ENCODE data around the gene HES7. TPM values are rescaled to one million over a fixed set of nuclear protein-coding genes. Genes with fewer than 3 reads are reported as not detected.

HES7 gene
- total and polyA plus RNA-seq, 9 of the 15 experiments (the other 6 are each of a cell fraction or from before 2014, with no cell fraction given) = 0.03 to 1.7 (median 0.14) TPM; not detected in 1

DNA sequence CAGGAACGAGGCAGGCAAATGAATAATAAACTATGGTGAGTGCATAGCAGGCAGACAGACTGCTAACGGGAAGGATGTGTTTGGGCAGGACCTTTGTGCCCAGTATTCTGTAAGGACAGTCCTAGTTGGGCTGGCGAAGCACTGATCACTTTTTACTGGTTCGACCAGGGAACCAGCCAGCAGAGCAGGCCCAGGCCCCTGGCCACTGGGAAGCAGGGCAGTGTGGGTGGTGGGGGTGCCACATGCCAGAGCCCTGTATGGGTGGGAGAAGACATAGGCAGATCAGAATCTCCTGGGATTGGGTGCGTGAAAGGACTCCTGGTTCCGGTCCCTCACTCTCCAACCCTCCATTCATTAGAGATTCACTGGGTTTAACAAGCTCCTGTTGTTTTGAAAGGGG is 42.8 kb upstream of the HES7 start:
- Histone ChIP-seq H3K9me1 (ENCODE audit: control insufficient read depth, insufficient read depth, low read length) (peaks cover 2% of the 10 kb centered on the region), H3K79me2 (ENCODE audit: control insufficient read depth, insufficient read depth, low read length) (peaks cover 10% of the 10 kb centered on the region), H3K4me3 (no peak overlapping the region), H3K27ac (ENCODE audit: extremely low read depth, low read depth, low read length) (no peak overlapping the region), H4K20me1 (replicated peaks; ENCODE audit: control insufficient read depth, insufficient read depth, low read length) (0 out of 2 replicates have a peak, but pooled peaks cover 3% of the 10 kb centered on the region), H3K9me3 (replicated peaks; ENCODE audit: control insufficient read depth, insufficient read depth, low read depth, low read length) (no peaks in the 10 kb centered on the region), H3K27me3 (ENCODE audit: control insufficient read depth in 2 of 2, insufficient read depth in 2 of 2, low read length in 2 of 2) (no peaks in the 10 kb centered on the region), H3K9ac (ENCODE audit: insufficient read depth in 1 of 2, low read depth in 2 of 2, low read length in 2 of 2) (peak overlapping the region in 1 of 2 experiments; percentile 76; a peak in 2 of 4 replicates), H2AFZ (ENCODE audit: low read depth, low read length) (no peak overlapping the region), H3K36me3 (ENCODE audit: control insufficient read depth, insufficient read depth, low read length) (peaks cover 3% of the 10 kb centered on the region; the same call in 2 of the 3 replicates), H3K4me2 (ENCODE audit: insufficient read depth, low read length) (no peak overlapping the region), H3K4me1 (replicated peaks in 1 of 2; ENCODE audit: control insufficient read depth in 2 of 2, insufficient read depth in 2 of 2, low read length in 2 of 2) (peaks cover 19 to 49% of the 10 kb centered on the region in 2 experiments)
- 76% methylated on average over 4 of the region's 6 CpGs for WGBS (ENCODE audit: insufficient coverage, low coverage, missing lambda C conversion rate)
- no TSS peak for BruUV-seq (replicated peaks)
- ATAC-seq (no peak), DNase-seq (ENCODE audit: extremely low read depth in 1 of 4, low spot score in 3 of 4) (no peak), FAIRE-seq (no peak)
- ChIA-PET POLR2A (no interaction called here), CTCF (ENCODE audit: low intra/inter-chr PET ratio) (no interaction called here)
- intact Hi-C loops (cut with micrococcal nuclease) (no loop called here), in situ Hi-C loops (cut with MboI) (no loop called here)
- TF ChIP-seq SETDB1 (IDR thresholded peaks at IDR 0.05; ENCODE audit: low read length) (no peak), EP300 (IDR thresholded peaks at IDR 0.05; ENCODE audit: low read length) (no peak), KHSRP (IDR thresholded peaks at IDR 0.05) (no peak), KLF10 (CRISPR knock-in tag; IDR thresholded peaks at IDR 0.05) (no peak), PHF21A (IDR thresholded peaks at IDR 0.05; ENCODE audit: borderline replicate concordance, low read depth) (no peak), WHSC1 (IDR thresholded peaks at IDR 0.05; ENCODE audit: low read length) (no peak), ZNF764 (CRISPR knock-in tag; IDR thresholded peaks at IDR 0.05; ENCODE audit: low read depth) (no peak), ZNF121 (CRISPR knock-in tag; conservative IDR thresholded peaks at IDR 0.05) (no peak), TCF15 (CRISPR knock-in tag; IDR thresholded peaks at IDR 0.05) (no peak)

All from K562 (cell line).